Pericardium fibroblast (primary cell): ENCODE results near the gene SPP1. TPM values are rescaled to one million over a fixed set of nuclear protein-coding genes. Genes with fewer than 3 reads are reported as not detected.

ENCODE experiments used
- total RNA-seq: library from RNA; depleted of rRNA; stranded (reverse); fragments of >200 nt; gene quantifications from 2 replicates; pipeline ENCODE4 v1.2.3, GENCODE V29; 2015

SPP1 gene
- 7.8 TPM in 1 of 2 replicates, not detected in the other for total RNA-seq

DNA sequence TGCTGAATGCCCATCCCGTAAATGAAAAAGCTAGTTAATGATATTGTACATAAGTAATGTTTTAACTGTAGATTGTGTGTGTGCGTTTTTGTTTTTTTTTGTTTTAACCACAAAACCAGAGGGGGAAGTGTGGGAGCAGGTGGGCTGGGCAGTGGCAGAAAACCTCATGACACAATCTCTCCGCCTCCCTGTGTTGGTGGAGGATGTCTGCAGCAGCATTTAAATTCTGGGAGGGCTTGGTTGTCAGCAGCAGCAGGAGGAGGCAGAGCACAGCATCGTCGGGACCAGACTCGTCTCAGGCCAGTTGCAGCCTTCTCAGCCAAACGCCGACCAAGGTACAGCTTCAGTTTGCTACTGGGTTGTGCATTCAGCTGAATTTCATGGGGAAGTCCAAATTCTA is at the start of gene SPP1:
Gene SPP1, plus strand, starts transcription at position 249 of the 400 bp plus-strand sequence. CDS start 1,182 bp downstream, outside the sequence.

DNA sequence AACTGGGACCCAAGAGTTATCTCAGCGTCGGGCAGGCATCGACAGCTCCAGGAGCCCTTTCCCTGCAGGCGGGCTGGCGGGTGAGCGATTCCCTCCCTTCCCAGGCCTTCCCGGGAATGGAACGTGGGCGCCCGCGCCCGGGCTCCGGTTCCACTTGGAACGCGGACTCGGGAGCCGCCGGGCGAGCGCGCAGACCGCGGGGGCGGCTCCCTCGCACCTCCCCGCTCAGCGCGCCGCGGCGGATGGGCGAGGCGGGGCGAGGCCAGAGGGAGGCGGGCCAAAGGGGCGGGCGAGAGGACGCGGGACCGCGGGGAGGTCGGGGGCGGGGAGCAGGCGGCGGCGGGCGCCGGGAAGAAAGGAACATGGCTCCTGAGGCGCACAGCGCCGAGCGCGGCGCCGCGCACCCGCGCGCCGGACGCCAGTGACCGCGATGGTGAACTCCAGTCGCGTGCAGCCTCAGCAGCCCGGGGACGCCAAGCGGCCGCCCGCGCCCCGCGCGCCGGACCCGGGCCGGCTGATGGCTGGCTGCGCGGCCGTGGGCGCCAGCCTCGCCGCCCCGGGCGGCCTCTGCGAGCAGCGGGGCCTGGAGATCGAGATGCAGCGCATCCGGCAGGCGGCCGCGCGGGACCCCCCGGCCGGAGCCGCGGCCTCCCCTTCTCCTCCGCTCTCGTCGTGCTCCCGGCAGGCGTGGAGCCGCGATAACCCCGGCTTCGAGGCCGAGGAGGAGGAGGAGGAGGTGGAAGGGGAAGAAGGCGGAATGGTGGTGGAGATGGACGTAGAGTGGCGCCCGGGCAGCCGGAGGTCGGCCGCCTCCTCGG is 32.0 kb downstream of the SPP1 start, which contains the start of gene PKD2:
Gene PKD2, plus strand, starts transcription at position 332 of the 818 bp plus-strand sequence. Its CDS starts 99 bp downstream, at position 431.

Other genes starting within 250 kb of the SPP1 start
- not detected in 2 replicates for gene IBSP, start 176.2 kb upstream of the SPP1 start, total RNA-seq
- gene MEPE, start 142.7 kb upstream of the SPP1 start, total RNA-seq, result not detected in 2 replicates
- 41.8 and 44.3 TPM in 2 replicates for gene PKD2, start 31.9 kb downstream of the SPP1 start, total RNA-seq
- gene ABCG2, start 182.9 kb downstream of the SPP1 start, total RNA-seq, result under 0.01 and 0.23 TPM in 2 replicates